ENCODE results near the gene PCDH9.

GRCh38 chr13:66430728-66431127 is 799.4 kb downstream of the PCDH9 start:
- TF ChIP-seq EP300 (IDR thresholded peaks at IDR 0.05) (no peak), POLR2AphosphoS5 (IDR thresholded peaks at IDR 0.05) (no peak)
